Tibial artery (tissue), 4 donors: ENCODE measurements around the gene TLL1.

Experiments
- DNase-seq, 2 donors: peaks; one replicate each; pipeline ENCODE4 v3.0.0-alpha.2; 2019
- H3K27ac ChIP-seq, 2 donors: fragments of 200-600 bp; sonication (generic) in 1 of 2; 1 replicate in 1 of 2; 2 replicates in 1 of 2; pipeline ENCODE4 v1.5.1; 2018 to 2019; ENCODE audit warnings: mild to moderate bottlenecking in 1 of 2
- H3K27me3 ChIP-seq, 2 donors: fragments of 200-600 bp; sonication (generic) in 1 of 2; one replicate each; pipeline versions ENCODE4 v1.5.1 to v1.6.0; 2016 to 2019
- H3K36me3 ChIP-seq, 3 donors: fragments of 200-600 bp; sonication (generic) in 2 of 3; one replicate each; pipeline ENCODE4 v1.5.1; 2016 to 2019; ENCODE audit warnings: mild to moderate bottlenecking in 2 of 3
- H3K4me1 ChIP-seq, 4 donors: fragments of 200-600 bp; sonication (generic) in 2 of 4; 1 replicate in 3 of 4; 2 replicates in 1 of 4; pipeline ENCODE4 v1.5.1; 2016 to 2019
- H3K4me3 ChIP-seq, 2 donors: fragments of 200-600 bp; sonication (generic) in 1 of 2; 1 replicate in 1 of 2; 2 replicates in 1 of 2; pipeline ENCODE4 v1.5.1; 2018 to 2019; ENCODE audit warnings: mild to moderate bottlenecking in 2 of 2
- H3K9me3 ChIP-seq, 3 donors: fragments of 200-600 bp; sonication (generic) in 1 of 3; one replicate each; pipeline ENCODE4 v1.5.1; 2016 to 2019
- intact Hi-C: fragments of 100-400 bp; cut with DNase I; formaldehyde crosslinking; loops from one replicate; pipeline ENCODE4 v1.15.0; 2023; ENCODE audit warnings: low total_unique reads
- TF ChIP-seq, protein P1 (sequence below), 2 experiments: fragments of 200-600 bp in 1 of 2; fragments of 450-650 bp in 1 of 2; IDR thresholded peaks; one replicate each; pipeline ENCODE4 v1.5.1; 2017 to 2019; ENCODE audit warnings: antibody characterized with exemption in 2 of 2, mild to moderate bottlenecking in 1 of 2, moderate library complexity in 1 of 2

Gene TLL1

DNA sequence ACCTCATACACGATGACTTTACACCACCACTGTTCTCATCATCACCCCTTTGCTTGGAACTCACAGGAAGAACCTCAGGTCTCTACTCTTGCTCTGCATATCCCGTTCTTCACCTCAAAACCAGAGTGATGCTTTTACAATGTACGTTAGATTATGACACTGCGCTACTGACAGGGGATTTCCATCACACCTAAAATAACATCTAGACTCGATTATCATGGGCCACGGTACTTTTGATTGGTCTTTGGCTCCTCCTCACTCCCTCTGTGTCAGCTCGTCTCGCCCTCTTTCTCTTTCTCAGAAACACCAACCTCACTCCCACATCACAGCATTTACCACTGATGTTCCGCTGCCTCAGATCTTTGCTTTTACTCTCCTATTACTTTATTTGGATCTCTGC, 172.4 kb downstream of the TLL1 start:
- TF ChIP-seq, protein P1, sequence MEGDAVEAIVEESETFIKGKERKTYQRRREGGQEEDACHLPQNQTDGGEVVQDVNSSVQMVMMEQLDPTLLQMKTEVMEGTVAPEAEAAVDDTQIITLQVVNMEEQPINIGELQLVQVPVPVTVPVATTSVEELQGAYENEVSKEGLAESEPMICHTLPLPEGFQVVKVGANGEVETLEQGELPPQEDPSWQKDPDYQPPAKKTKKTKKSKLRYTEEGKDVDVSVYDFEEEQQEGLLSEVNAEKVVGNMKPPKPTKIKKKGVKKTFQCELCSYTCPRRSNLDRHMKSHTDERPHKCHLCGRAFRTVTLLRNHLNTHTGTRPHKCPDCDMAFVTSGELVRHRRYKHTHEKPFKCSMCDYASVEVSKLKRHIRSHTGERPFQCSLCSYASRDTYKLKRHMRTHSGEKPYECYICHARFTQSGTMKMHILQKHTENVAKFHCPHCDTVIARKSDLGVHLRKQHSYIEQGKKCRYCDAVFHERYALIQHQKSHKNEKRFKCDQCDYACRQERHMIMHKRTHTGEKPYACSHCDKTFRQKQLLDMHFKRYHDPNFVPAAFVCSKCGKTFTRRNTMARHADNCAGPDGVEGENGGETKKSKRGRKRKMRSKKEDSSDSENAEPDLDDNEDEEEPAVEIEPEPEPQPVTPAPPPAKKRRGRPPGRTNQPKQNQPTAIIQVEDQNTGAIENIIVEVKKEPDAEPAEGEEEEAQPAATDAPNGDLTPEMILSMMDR (IDR thresholded peaks at IDR 0.05) = no peak
- no peak for DNase-seq
- no peaks in the 10 kb centered on the region for H3K9me3 ChIP-seq
- H3K4me1 ChIP-seq = no peaks in the 10 kb centered on the region
- intact Hi-C loops = no loop called here
- no peak overlapping the region for H3K27ac ChIP-seq
- no peak overlapping the region for H3K4me3 ChIP-seq
- H3K36me3 ChIP-seq = no peaks in the 10 kb centered on the region
- no peaks in the 10 kb centered on the region for H3K27me3 ChIP-seq

DNA sequence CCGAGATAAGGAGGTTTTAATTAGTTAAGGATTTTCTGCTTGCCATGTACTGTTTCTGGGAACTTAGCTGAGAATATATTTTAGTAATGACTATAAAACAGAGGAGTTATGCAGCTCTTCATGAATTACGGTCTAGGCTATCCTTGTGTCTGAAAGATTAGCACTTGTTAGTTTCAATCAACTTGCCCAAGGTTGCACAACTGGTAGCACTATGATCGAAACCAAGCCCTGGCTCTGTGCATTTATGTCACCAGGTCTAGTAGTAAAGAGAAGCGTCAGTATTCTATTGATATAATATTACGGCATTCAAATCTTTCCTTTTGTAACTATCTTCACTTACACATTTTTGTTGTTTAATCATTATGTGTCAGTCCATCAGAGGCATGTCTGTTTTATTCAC, 176.0 kb downstream of the TLL1 start:
- Histone ChIP-seq H3K36me3 (no peaks in the 10 kb centered on the region), H3K4me3 (no peak overlapping the region), H3K27me3 (no peaks in the 10 kb centered on the region), H3K4me1 (no peaks in the 10 kb centered on the region), H3K27ac (no peak overlapping the region), H3K9me3 (no peaks in the 10 kb centered on the region)
- intact Hi-C loops = no loop called here
- TF ChIP-seq, protein P1 (IDR thresholded peaks at IDR 0.05) = no peak
- no peak for DNase-seq

DNA sequence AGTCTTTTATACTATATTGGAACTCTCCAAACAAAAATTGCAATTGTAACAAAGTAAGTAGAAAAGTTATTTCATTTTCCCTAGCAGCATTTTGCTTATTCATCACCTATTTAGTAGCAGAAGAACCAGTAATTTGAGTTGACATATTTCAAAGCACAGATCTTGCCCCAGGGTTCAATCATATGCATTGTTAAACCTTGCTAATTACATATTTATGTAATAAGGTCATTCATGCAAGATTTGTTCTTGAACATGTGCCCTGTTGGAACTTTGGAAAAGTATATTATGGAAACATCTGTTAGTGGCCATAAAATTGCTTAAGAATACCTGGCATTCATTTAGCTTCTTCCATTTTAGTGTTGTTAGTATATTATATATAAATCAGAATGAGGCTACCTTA, 191.7 kb downstream of the TLL1 start:
- H3K27me3 ChIP-seq = no peaks in the 10 kb centered on the region
- no peak overlapping the region for H3K27ac ChIP-seq
- no peak for DNase-seq
- intact Hi-C loops = no loop called here
- TF ChIP-seq, protein P1 (IDR thresholded peaks at IDR 0.05) = no peak
- H3K9me3 ChIP-seq = no peaks in the 10 kb centered on the region
- no peaks in the 10 kb centered on the region for H3K36me3 ChIP-seq
- H3K4me3 ChIP-seq = no peak overlapping the region
- H3K4me1 ChIP-seq = no peaks in the 10 kb centered on the region

DNA sequence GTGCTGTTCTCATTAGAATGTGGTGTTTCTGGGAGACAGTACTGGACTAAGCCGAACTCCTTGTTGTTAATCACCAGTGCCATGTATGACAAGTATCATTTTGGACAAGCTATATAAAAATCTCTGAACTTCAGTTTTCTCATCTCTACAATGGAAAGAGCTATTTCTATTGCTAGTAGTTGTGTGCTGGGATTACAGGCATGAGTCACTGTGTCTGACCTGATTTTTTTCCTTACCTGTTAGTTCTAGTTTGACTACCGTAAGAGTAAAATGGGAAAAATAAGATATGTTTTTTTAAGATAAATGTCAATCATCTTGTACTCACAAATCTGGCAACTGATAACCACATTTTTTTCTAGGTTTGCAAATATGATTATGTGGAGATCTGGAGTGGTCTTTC, 192.3 kb downstream of the TLL1 start:
- TF ChIP-seq, protein P1 (IDR thresholded peaks at IDR 0.05) = no peak
- H3K4me1 ChIP-seq = no peaks in the 10 kb centered on the region
- H3K9me3 ChIP-seq = no peaks in the 10 kb centered on the region
- no peak for DNase-seq
- intact Hi-C loops = no loop called here
- no peak overlapping the region for H3K4me3 ChIP-seq
- no peaks in the 10 kb centered on the region for H3K36me3 ChIP-seq
- no peak overlapping the region for H3K27ac ChIP-seq
- H3K27me3 ChIP-seq = no peaks in the 10 kb centered on the region

DNA sequence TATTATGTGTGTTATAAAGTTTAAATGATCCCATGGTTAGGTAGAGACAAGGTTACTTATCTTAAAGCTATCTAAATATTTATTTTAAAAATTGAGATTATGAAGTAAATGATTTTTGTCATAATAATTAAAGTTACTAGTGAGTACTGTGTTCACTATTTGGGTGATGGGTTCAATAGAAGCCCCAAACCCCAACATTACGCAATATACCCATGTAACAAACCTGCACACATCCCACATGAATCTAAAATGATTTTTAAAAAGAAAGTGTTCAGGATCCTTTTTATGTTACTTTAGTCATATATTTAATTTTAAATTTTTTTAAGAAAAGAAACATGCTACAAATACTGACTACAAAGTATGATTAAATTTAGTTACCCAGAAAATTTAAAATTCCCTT, 193.9 kb downstream of the TLL1 start:
- H3K36me3 ChIP-seq = no peaks in the 10 kb centered on the region
- intact Hi-C loops = no loop called here

DNA sequence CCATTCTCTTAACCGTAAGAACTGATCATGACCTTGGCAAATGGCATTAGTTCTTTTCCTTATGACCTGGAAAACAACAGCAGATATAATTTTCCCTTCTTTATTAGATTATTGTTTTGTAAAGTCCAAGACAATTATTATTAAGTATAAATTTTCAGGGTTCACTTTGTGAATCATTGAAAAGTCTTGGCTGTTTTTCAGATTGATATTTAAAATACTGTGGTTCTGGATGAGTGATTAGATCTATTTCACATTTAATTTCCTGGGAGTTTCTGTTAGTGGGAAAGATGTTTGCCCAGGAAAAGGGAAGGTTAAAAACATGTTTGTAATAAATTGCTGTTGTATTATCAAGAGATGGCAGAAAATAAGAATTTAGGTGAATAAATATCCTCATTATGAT, 194.9 kb downstream of the TLL1 start:
- no peak overlapping the region for H3K4me3 ChIP-seq
- H3K4me1 ChIP-seq = no peaks in the 10 kb centered on the region
- H3K9me3 ChIP-seq = no peaks in the 10 kb centered on the region
- no peaks in the 10 kb centered on the region for H3K27me3 ChIP-seq
- no peaks in the 10 kb centered on the region for H3K36me3 ChIP-seq
- no peak for DNase-seq
- no peak overlapping the region for H3K27ac ChIP-seq
- intact Hi-C loops = no loop called here
- TF ChIP-seq, protein P1 (IDR thresholded peaks at IDR 0.05) = no peak

More for the DNA sequence above, 193.9 kb downstream of the TLL1 start:
- Histone ChIP-seq H3K9me3 (no peaks in the 10 kb centered on the region), H3K27me3 (no peaks in the 10 kb centered on the region), H3K4me3 (no peak overlapping the region), H3K27ac (no peak overlapping the region), H3K4me1 (no peaks in the 10 kb centered on the region)
- TF ChIP-seq, protein P1 (IDR thresholded peaks at IDR 0.05) = no peak
- DNase-seq = no peak
